ENCODE data around the gene IGHMBP2.

Gene IGHMBP2

DNA sequence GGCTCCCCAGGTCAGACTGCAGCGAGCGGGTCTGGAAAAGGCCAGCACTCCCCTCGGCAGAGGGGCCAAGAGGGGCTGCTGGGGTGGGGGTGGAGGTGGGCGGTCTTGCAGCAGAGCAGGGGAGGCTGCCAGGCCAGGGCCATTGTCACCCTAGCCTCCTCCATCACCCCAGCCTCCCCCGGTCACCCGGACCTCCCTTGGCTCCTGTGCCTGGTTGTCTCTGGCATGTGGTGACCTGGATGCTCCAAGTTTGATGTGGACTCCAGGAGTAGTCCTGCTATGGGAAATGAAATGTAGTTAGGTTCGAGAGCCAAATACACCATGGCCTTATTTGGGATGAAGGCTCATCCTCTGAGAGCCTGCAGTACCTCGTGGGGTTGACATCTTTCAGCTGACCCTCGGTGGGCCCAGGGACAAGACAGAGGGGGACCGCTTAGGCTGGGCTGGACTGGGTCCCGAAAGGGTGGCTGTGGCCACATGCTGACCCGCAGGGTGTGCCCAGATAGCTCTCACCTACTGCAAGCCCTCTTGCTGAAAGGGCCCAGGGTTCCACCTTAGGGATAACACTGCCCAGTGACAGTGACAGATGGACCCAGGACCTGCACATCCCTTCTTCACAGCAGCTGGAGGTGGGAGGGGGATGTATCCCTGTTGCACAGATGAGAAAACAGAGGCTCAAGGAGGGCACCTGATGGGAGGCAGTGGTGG lies 53.0 kb downstream of the IGHMBP2 start:
- TF ChIP-seq CTCF (IDR thresholded peaks at IDR 0.05; ENCODE audit: insufficient read depth, missing control alignments) = no peak
- FAIRE-seq (no peak), DNase-seq (ENCODE audit: insufficient read length, low spot score) (no peak)

GRCh38 chr11:68958211-68958610 lies 54.5 kb downstream of the IGHMBP2 start:
- TF ChIP-seq CTCF (IDR thresholded peaks at IDR 0.05; ENCODE audit: insufficient read depth, missing control alignments) = no peak

DNA sequence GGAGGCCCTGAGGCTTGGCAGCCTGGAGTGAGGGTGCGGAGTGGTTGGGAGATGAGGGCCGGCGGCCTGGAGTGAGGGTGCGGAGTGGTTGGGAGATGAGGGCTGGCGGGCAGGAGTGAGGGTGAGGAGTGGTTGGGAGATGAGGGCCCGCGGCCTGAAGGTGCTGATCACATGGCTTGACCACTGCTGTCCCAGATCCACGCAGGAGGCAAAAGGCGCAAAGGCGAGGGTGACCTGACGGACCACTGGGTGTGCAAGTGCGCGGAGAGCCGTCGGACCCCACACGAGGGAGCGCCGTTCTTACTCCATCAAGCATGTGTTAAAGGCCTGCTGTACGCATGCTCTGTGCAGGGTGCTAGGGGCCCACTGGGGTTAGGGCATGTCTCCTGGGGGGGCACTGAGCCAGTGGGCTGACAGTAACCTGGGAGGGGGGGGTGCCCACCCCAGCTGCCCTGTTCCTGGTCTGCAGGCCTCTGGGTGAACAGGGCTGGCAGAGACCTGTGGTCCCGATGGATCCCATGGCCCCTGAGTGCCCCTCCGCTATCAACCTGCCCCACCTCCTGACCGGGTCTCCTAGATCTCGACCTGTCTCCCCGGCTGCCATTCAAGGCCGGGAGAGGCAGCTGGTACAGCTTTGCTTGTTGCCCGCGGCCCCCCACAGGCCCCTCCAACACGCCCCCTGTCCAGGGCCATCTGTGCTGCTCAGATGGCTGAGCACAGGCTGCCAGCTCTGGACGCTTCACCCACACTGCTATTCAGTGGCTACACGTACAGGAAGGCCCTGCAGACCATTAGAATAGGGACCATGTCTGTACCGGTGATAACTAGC lies 56.0 kb downstream of the IGHMBP2 start:
- no peak for TF ChIP-seq CTCF (IDR thresholded peaks at IDR 0.05; ENCODE audit: insufficient read depth, missing control alignments)
- DNase-seq (ENCODE audit: insufficient read length, low spot score) = no peak
- FAIRE-seq = no peak

More at GRCh38 chr11:68958211-68958610, 54.5 kb downstream of the IGHMBP2 start:
- DNase-seq (ENCODE audit: insufficient read length, low spot score) = no peak
- no peak for FAIRE-seq

DNA sequence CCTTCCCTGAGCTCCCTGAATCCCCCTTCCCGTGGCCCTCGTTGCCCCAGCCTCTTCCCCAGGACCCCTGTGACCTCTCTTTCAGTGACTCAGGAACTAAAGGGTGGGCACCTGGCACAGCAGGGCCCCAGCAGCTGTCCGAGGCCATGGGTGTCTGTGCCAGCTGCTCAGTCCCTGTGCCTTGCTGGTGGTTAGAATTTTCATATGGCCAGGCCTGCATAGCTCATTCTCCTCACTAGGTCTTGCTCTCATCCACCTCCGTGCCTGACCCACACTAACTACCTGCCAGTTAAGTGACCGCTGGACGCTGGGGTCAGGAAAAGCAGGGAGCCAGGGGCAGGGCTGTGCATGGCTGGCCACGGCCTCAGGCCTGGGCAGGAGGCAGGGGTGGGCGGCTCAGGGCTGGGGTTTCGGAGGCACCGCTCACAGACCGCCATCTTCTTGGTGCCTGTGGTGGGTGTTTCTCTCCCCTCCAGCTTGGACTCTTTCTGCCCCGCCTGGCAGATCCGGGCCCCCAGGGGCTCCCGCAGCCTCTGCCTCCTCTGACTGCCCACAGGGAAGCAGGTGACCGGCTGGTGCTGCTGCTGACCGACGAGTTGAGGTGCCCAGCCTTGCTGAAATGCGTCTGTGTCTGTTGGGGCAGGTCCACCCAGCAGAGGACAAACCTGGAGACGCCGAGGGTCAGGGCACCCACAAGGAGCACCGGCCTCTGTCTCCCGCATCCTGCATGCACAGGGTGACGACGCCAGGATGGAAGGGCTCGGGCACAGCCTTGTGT lies 56.8 kb downstream of the IGHMBP2 start:
- no peak for FAIRE-seq
- no peak for TF ChIP-seq CTCF (IDR thresholded peaks at IDR 0.05; ENCODE audit: insufficient read depth, missing control alignments)
- DNase-seq (ENCODE audit: insufficient read length, low spot score) = no peak

GRCh38 chr11:68961245-68961644 lies 57.6 kb downstream of the IGHMBP2 start:
- TF ChIP-seq CTCF (IDR thresholded peaks at IDR 0.05; ENCODE audit: insufficient read depth, missing control alignments) = no peak
- DNase-seq (ENCODE audit: insufficient read length, low spot score) (no peak), FAIRE-seq (no peak)

- FAIRE-seq (no peak), DNase-seq (ENCODE audit: insufficient read length, low spot score) (no peak)
- peak; percentile 16 for TF ChIP-seq CTCF (IDR thresholded peaks at IDR 0.05; ENCODE audit: insufficient read depth, missing control alignments)
Observed at GRCh38 chr11:68962527-68963250, 59.0 kb downstream of the IGHMBP2 start.

All from D721Med (cell line).